ENCODE results near the gene DMAC1.

GRCh38 chr9:7770111-7770510 lies 29.5 kb downstream of the DMAC1 start:
- TF ChIP-seq CTCF (IDR thresholded peaks at IDR 0.05; ENCODE audit: low read depth, low read length) (no peak), EZH2phosphoT487 (IDR thresholded peaks at IDR 0.05; ENCODE audit: low read depth) (no peak)

All from OCI-LY3 (cell line).